ENCODE measurements around the gene SLC25A25. TPM values are rescaled to one million over a fixed set of nuclear protein-coding genes. Genes with fewer than 3 reads are reported as not detected.

Gene SLC25A25
- total RNA-seq, 1 experiment from 2014 or later: 10.7 TPM

GRCh38 chr9:128106181-128106939, 38.3 kb downstream of the SLC25A25 start:
- TF ChIP-seq TCF7L2 (IDR thresholded peaks at IDR 0.05; ENCODE audit: low read depth, low read length): no peak
- no peak for TF ChIP-seq SIN3A (IDR thresholded peaks at IDR 0.05; ENCODE audit: borderline replicate concordance, insufficient read depth, low read depth, low read length)
- TF ChIP-seq POLR2AphosphoS5 (IDR thresholded peaks at IDR 0.05; ENCODE audit: low read depth, low read length): no peak
- no peak for TF ChIP-seq REST (IDR thresholded peaks at IDR 0.05; ENCODE audit: insufficient read depth in 1 of 2, low read depth in 2 of 2, low read length in 1 of 2)
- no peak for TF ChIP-seq CTCF (IDR thresholded peaks at IDR 0.05)
- BruUV-seq (replicated peaks): no TSS peak
- CTCF ChIA-PET: interaction anchor here (0.6 kb wide), 1 partner anchor 174 kb away, joined by 5 read pairs; no protein-coding TSS in a partner anchor

GRCh38 chr9:128106940-128107467, 39.0 kb downstream of the SLC25A25 start:
- no peaks in the 10 kb centered on the region for H3K36me3 ChIP-seq (ENCODE audit: control insufficient read depth, insufficient read depth, low read length)
- no peaks in the 10 kb centered on the region for H3K27me3 ChIP-seq (ENCODE audit: control insufficient read depth, insufficient read depth, low read length)
- ChIA-PET CTCF (no interaction called here), POLR2A (no interaction called here)
- H3K27ac ChIP-seq (ENCODE audit: low read length): no peak overlapping the region
- BruUV-seq (replicated peaks): no TSS peak
- no peak for DNase-seq (ENCODE audit: low read depth, low spot score)
- in situ Hi-C loops (cut with HindIII; ENCODE audit: low pct_unique_long_range_greater_than_20kb, low sequenced_read_pairs) (no loop called here), intact Hi-C loops (cut with micrococcal nuclease; ENCODE audit: unreplicated experiment) (no loop called here)
- no peak for ATAC-seq
- no peaks in the 10 kb centered on the region for H3K9me3 ChIP-seq (ENCODE audit: control insufficient read depth, insufficient read depth, low read depth, low read length)
- H3K4me3 ChIP-seq (ENCODE audit: low read depth in 2 of 2, low read length in 2 of 2): no peak overlapping the region
- TF ChIP-seq SIN3A (IDR thresholded peaks at IDR 0.05; ENCODE audit: borderline replicate concordance, insufficient read depth, low read depth, low read length): no peak
- no peak for TF ChIP-seq REST (IDR thresholded peaks at IDR 0.05; ENCODE audit: insufficient read depth in 1 of 2, low read depth in 2 of 2, low read length in 1 of 2)
- no peak for TF ChIP-seq CTCF (IDR thresholded peaks at IDR 0.05)
- TF ChIP-seq POLR2AphosphoS5 (IDR thresholded peaks at IDR 0.05; ENCODE audit: low read depth, low read length): no peak
- TF ChIP-seq TCF7L2 (IDR thresholded peaks at IDR 0.05; ENCODE audit: low read depth, low read length): no peak
- no peaks in the 10 kb centered on the region for H3K4me1 ChIP-seq (ENCODE audit: control insufficient read depth, insufficient read depth, low read length)

More at GRCh38 chr9:128106181-128106939, 38.3 kb downstream of the SLC25A25 start:
- H3K27ac ChIP-seq (ENCODE audit: low read length): no peak overlapping the region
- POLR2A ChIA-PET: no interaction called here
- in situ Hi-C loops (cut with HindIII; ENCODE audit: low pct_unique_long_range_greater_than_20kb, low sequenced_read_pairs) (no loop called here), intact Hi-C loops (cut with micrococcal nuclease; ENCODE audit: unreplicated experiment) (no loop called here)
- no peak for ATAC-seq
- no peak for DNase-seq (ENCODE audit: low read depth, low spot score)
- H3K9me3 ChIP-seq (ENCODE audit: control insufficient read depth, insufficient read depth, low read depth, low read length): no peaks in the 10 kb centered on the region
- H3K27me3 ChIP-seq (ENCODE audit: control insufficient read depth, insufficient read depth, low read length): no peaks in the 10 kb centered on the region
- no peak overlapping the region for H3K4me3 ChIP-seq (ENCODE audit: low read depth in 2 of 2, low read length in 2 of 2)
- no peaks in the 10 kb centered on the region for H3K36me3 ChIP-seq (ENCODE audit: control insufficient read depth, insufficient read depth, low read length)
- no peaks in the 10 kb centered on the region for H3K4me1 ChIP-seq (ENCODE audit: control insufficient read depth, insufficient read depth, low read length)
